ENCODE results near the gene SHANK1.

Gene SHANK1

GRCh38 chr19:50667759-50668231 is 51.8 kb downstream of the SHANK1 start:
- Histone ChIP-seq H3K27me3 (replicated peaks in 2 of 5; ENCODE audit: control insufficient read depth in 4 of 5, insufficient read depth in 5 of 5, low read length in 4 of 5) (peaks cover 5 to 94% (median 21%) of the 10 kb centered on the region in 5 experiments), H3K4me1 (ENCODE audit: control extremely low read depth in 1 of 4, control insufficient read depth in 4 of 4, insufficient read depth in 4 of 4, low read length in 3 of 4) (peaks cover 0 to 5% (median 2%) of the 10 kb centered on the region in 4 experiments), H3K27ac (ENCODE audit: insufficient read depth in 1 of 2, low read depth in 1 of 2, low read length in 2 of 2, poor library complexity in 1 of 2, severe bottlenecking in 2 of 2) (no peak overlapping the region), H3K9me3 (ENCODE audit: control extremely low read depth in 1 of 5, control insufficient read depth in 4 of 5, insufficient read depth in 2 of 5, low read depth in 1 of 5, low read length in 4 of 5) (peaks cover 0 to 8% (median 5%) of the 10 kb centered on the region in 5 experiments), H3K36me3 (ENCODE audit: control insufficient read depth in 4 of 4, insufficient read depth in 4 of 4, low read length in 3 of 4) (peaks cover 0 to 2% (median 0%) of the 10 kb centered on the region in 4 experiments), H3K4me3 (ENCODE audit: control insufficient read depth in 1 of 7, extremely low read depth in 1 of 7, insufficient read depth in 4 of 7, low read depth in 2 of 7, low read length in 6 of 7) (no peak overlapping the region)
- 4% methylated on average over 50 of the region's 58 CpGs for WGBS (ENCODE audit: insufficient coverage)
- CTCF ChIA-PET = no interaction called here
- no peak for DNase-seq
- POLR2A ChIA-PET = no interaction called here

GRCh38 chr19:50667177-50667758 is 52.3 kb downstream of the SHANK1 start:
- H3K36me3 ChIP-seq (ENCODE audit: control insufficient read depth in 4 of 4, insufficient read depth in 4 of 4, low read length in 3 of 4) = peaks cover 0 to 2% (median 0%) of the 10 kb centered on the region in 4 experiments
- H3K27ac ChIP-seq (ENCODE audit: insufficient read depth in 1 of 2, low read depth in 1 of 2, low read length in 2 of 2, poor library complexity in 1 of 2, severe bottlenecking in 2 of 2) = no peak overlapping the region
- no peak for DNase-seq
- 10% methylated on average over 31 of the region's 56 CpGs for WGBS (ENCODE audit: insufficient coverage)
- H3K27me3 ChIP-seq (replicated peaks in 2 of 5; ENCODE audit: control insufficient read depth in 4 of 5, insufficient read depth in 5 of 5, low read length in 4 of 5) = peaks cover 5 to 89% (median 21%) of the 10 kb centered on the region in 5 experiments
- ChIA-PET POLR2A (no interaction called here), CTCF (interaction anchor here (0.9 kb wide), 1 partner anchor 46 kb away, joined by 3 read pairs; no protein-coding TSS in a partner anchor)
- H3K4me1 ChIP-seq (ENCODE audit: control extremely low read depth in 1 of 4, control insufficient read depth in 4 of 4, insufficient read depth in 4 of 4, low read length in 3 of 4) = peaks cover 0 to 5% (median 2%) of the 10 kb centered on the region in 4 experiments
- H3K4me3 ChIP-seq (ENCODE audit: control insufficient read depth in 1 of 7, extremely low read depth in 1 of 7, insufficient read depth in 4 of 7, low read depth in 2 of 7, low read length in 6 of 7) = no peak overlapping the region
- H3K9me3 ChIP-seq (ENCODE audit: control extremely low read depth in 1 of 5, control insufficient read depth in 4 of 5, insufficient read depth in 2 of 5, low read depth in 1 of 5, low read length in 4 of 5) = peaks cover 0 to 8% (median 5%) of the 10 kb centered on the region in 5 experiments

- Histone ChIP-seq H3K4me1 (ENCODE audit: control extremely low read depth in 1 of 4, control insufficient read depth in 4 of 4, insufficient read depth in 4 of 4, low read length in 3 of 4) (peaks cover 0 to 5% (median 2%) of the 10 kb centered on the region in 4 experiments), H3K36me3 (ENCODE audit: control insufficient read depth in 4 of 4, insufficient read depth in 4 of 4, low read length in 3 of 4) (peaks cover 0 to 2% (median 0%) of the 10 kb centered on the region in 4 experiments), H3K4me3 (ENCODE audit: control insufficient read depth in 1 of 7, extremely low read depth in 1 of 7, insufficient read depth in 4 of 7, low read depth in 2 of 7, low read length in 6 of 7) (no peak overlapping the region), H3K9me3 (ENCODE audit: control extremely low read depth in 1 of 5, control insufficient read depth in 4 of 5, insufficient read depth in 2 of 5, low read depth in 1 of 5, low read length in 4 of 5) (peaks cover 0 to 8% (median 5%) of the 10 kb centered on the region in 5 experiments), H3K27ac (ENCODE audit: insufficient read depth in 1 of 2, low read depth in 1 of 2, low read length in 2 of 2, poor library complexity in 1 of 2, severe bottlenecking in 2 of 2) (no peak overlapping the region), H3K27me3 (replicated peaks in 2 of 5; ENCODE audit: control insufficient read depth in 4 of 5, insufficient read depth in 5 of 5, low read length in 4 of 5) (peaks cover 5 to 85% (median 18%) of the 10 kb centered on the region in 5 experiments)
- no peak for DNase-seq
- ChIA-PET POLR2A (no interaction called here), CTCF (interaction anchor here (0.9 kb wide), 1 partner anchor 47 kb away, joined by 3 read pairs; no protein-coding TSS in a partner anchor)
- WGBS (ENCODE audit: insufficient coverage) = 15% methylated on average over 42 of the region's 47 CpGs
Observed at GRCh38 chr19:50666346-50667176, 53.0 kb downstream of the SHANK1 start.

DNA sequence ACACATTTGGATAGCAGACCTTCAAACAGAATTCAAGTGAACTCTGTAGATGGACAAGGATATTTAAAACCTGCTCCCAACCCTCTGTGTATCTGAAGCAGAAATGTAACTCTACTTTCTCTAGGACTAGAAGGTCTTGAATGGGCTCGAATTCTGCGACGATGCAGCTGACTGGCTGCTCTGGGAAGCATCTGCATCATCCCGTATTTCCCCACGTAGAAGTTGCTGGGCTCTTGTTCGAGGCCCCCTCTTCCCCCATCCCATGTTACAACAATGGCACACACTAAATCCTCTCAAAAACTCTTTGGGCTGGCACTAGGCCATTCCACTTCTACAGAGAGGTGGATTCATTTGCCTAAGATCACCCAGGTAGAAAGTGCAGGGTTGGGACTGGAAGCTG is 55.4 kb downstream of the SHANK1 start:
- ChIA-PET POLR2A (no interaction called here), CTCF (interaction anchor here (1.0 to 1.5 kb wide), 3 partner anchors 25 to 121 kb away, joined by 3 to 5 read pairs (median 4); no protein-coding TSS in a partner anchor)
- H3K27me3 ChIP-seq (replicated peaks in 2 of 5; ENCODE audit: control insufficient read depth in 4 of 5, insufficient read depth in 5 of 5, low read length in 4 of 5) = peaks cover 5 to 79% (median 14%) of the 10 kb centered on the region in 5 experiments
- H3K9me3 ChIP-seq (ENCODE audit: control extremely low read depth in 1 of 5, control insufficient read depth in 4 of 5, insufficient read depth in 2 of 5, low read depth in 1 of 5, low read length in 4 of 5) = peaks cover 0 to 8% (median 5%) of the 10 kb centered on the region in 5 experiments
- 87% methylated on average over 6 of the region's 6 CpGs for WGBS (ENCODE audit: insufficient coverage)
- H3K36me3 ChIP-seq (ENCODE audit: control insufficient read depth in 4 of 4, insufficient read depth in 4 of 4, low read length in 3 of 4) = peaks cover 0 to 2% (median 0%) of the 10 kb centered on the region in 4 experiments
- no peak overlapping the region for H3K4me3 ChIP-seq (ENCODE audit: control insufficient read depth in 1 of 7, extremely low read depth in 1 of 7, insufficient read depth in 4 of 7, low read depth in 2 of 7, low read length in 6 of 7)
- H3K4me1 ChIP-seq (ENCODE audit: control extremely low read depth in 1 of 4, control insufficient read depth in 4 of 4, insufficient read depth in 4 of 4, low read length in 3 of 4) = peaks cover 0 to 6% (median 2%) of the 10 kb centered on the region in 4 experiments
- DNase-seq = no peak
- no peak overlapping the region for H3K27ac ChIP-seq (ENCODE audit: insufficient read depth in 1 of 2, low read depth in 1 of 2, low read length in 2 of 2, poor library complexity in 1 of 2, severe bottlenecking in 2 of 2)

GRCh38 chr19:50663482-50663790 is 56.2 kb downstream of the SHANK1 start:
- peak in 2 of 3 donors; percentile 30 to 34 for DNase-seq

DNA sequence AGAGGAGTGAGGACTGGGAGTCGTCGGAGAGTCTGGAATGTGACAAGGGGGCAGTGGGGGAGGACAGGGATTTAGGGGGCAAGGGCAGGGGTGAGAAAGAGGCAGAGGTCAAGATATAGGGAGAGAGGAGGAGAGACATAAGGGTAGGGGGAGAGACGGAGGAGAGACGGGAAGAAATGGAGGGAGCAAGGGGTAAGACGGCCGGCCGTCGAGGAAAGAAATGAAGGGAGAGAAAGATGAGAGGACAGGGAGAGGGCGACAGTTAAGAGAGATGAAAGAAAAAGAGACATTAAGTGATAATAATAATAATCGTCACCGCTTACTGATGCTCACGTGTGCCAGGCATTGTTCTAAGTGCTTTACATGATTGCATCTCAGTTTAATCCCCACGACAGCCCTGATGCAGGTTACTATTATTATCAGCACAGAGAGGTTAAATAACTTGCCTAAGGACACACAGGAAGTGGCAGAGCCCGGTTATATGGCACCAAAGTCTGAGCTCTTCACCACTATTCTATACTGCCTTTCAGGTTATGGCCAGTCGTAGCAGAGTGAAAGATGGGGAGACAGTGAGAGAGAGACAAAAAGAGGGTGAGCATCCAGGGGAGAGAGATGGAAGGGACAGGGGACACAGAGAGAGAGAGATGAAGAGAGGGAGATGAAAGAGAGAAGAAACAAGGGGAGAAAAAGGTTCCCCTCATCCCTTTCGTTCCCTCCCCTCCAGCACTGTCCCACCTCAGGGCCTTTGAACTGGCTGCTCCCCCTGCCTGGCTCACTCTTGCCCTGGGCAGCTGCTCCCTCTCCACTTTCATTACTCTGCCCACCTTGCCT is 56.7 kb downstream of the SHANK1 start:
- DNase-seq = no peak
- 71% methylated on average over 13 of the region's 16 CpGs for WGBS (ENCODE audit: insufficient coverage)
- Histone ChIP-seq H3K36me3 (ENCODE audit: control insufficient read depth in 4 of 4, insufficient read depth in 4 of 4, low read length in 3 of 4) (peaks cover 0 to 2% (median 0%) of the 10 kb centered on the region in 4 experiments), H3K27me3 (replicated peaks in 2 of 5; ENCODE audit: control insufficient read depth in 4 of 5, insufficient read depth in 5 of 5, low read length in 4 of 5) (peaks cover 5 to 73% (median 20%) of the 10 kb centered on the region in 5 experiments), H3K9me3 (ENCODE audit: control extremely low read depth in 1 of 5, control insufficient read depth in 4 of 5, insufficient read depth in 2 of 5, low read depth in 1 of 5, low read length in 4 of 5) (peaks cover 0 to 9% (median 8%) of the 10 kb centered on the region in 5 experiments), H3K4me3 (ENCODE audit: control insufficient read depth in 1 of 7, extremely low read depth in 1 of 7, insufficient read depth in 4 of 7, low read depth in 2 of 7, low read length in 6 of 7) (no peak overlapping the region), H3K27ac (ENCODE audit: insufficient read depth in 1 of 2, low read depth in 1 of 2, low read length in 2 of 2, poor library complexity in 1 of 2, severe bottlenecking in 2 of 2) (no peak overlapping the region), H3K4me1 (ENCODE audit: control extremely low read depth in 1 of 4, control insufficient read depth in 4 of 4, insufficient read depth in 4 of 4, low read length in 3 of 4) (peaks cover 0 to 15% (median 12%) of the 10 kb centered on the region in 4 experiments)
- ChIA-PET POLR2A (no interaction called here), CTCF (no interaction called here)

More at GRCh38 chr19:50663482-50663790, 56.2 kb downstream of the SHANK1 start:
- POLR2A ChIA-PET = no interaction called here
- Histone ChIP-seq H3K27ac (ENCODE audit: insufficient read depth in 1 of 2, low read depth in 1 of 2, low read length in 2 of 2, poor library complexity in 1 of 2, severe bottlenecking in 2 of 2) (no peak overlapping the region), H3K9me3 (ENCODE audit: control extremely low read depth in 1 of 5, control insufficient read depth in 4 of 5, insufficient read depth in 2 of 5, low read depth in 1 of 5, low read length in 4 of 5) (peaks cover 0 to 8% (median 6%) of the 10 kb centered on the region in 5 experiments), H3K4me3 (ENCODE audit: control insufficient read depth in 1 of 7, extremely low read depth in 1 of 7, insufficient read depth in 4 of 7, low read depth in 2 of 7, low read length in 6 of 7) (no peak overlapping the region), H3K4me1 (ENCODE audit: control extremely low read depth in 1 of 4, control insufficient read depth in 4 of 4, insufficient read depth in 4 of 4, low read length in 3 of 4) (peaks cover 0 to 14% (median 10%) of the 10 kb centered on the region in 4 experiments), H3K36me3 (ENCODE audit: control insufficient read depth in 4 of 4, insufficient read depth in 4 of 4, low read length in 3 of 4) (peaks cover 0 to 2% (median 0%) of the 10 kb centered on the region in 4 experiments), H3K27me3 (replicated peaks in 2 of 5; ENCODE audit: control insufficient read depth in 4 of 5, insufficient read depth in 5 of 5, low read length in 4 of 5) (peaks cover 5 to 75% (median 18%) of the 10 kb centered on the region in 5 experiments)
- WGBS (ENCODE audit: insufficient coverage) = no CpG with 5 or more reads among the region's 1 CpG
- CTCF ChIA-PET = no interaction called here
